Superior temporal gyrus (tissue), 1 donor: Measurements from ENCODE around the gene MAN2A1.
"Not testable (repeated sequence)": the region's sequence is repeated elsewhere in the genome, so short reads cannot be mapped to it uniquely, and the experiment has no call there.

Source experiments
- DNase-seq: peaks from one replicate; pipeline ENCODE4 v3.0.0-alpha.2; 2016; ENCODE audit errors: extremely low spot score

The MAN2A1 gene

DNA sequence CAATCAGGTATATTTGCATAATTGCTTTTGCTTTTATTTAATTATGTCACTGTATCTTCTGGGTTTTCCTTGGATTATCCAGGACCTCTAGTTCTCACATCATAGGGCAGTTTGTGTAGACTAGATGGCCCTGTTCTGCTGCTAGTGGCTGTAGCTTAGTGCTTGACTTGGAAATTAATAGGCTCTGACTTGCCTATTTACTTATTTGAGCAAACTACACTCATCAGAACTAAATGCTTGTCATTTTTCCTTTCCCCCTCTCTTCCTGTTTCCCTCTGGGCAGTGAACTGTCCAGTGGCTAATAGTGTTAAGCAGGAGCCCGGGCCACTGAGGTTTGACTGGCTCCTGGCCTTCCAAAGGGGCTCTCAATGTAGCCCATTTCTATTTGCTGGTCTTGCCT, 135.7 kb downstream of the MAN2A1 start:
- DNase-seq: no peak

DNA sequence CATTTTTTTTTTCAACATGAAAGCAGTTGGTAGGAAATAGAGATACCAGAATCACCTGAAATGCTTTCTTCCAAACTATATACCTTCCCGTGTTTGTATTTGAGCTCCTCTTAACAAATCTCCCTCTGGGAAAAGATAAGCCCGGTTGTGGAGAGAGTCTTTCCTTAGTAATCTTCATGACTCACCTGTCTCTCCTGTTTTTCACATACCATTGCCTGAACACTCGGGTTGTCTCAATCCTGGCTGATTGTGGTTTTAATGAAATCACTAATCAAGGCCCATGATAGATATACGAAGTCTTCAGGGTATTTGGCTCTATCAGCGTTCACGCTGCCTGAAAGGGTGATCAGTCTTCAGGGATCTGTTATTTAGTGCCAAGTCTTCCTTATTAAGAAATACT, 136.7 kb downstream of the MAN2A1 start:
- DNase-seq: no peak

DNA sequence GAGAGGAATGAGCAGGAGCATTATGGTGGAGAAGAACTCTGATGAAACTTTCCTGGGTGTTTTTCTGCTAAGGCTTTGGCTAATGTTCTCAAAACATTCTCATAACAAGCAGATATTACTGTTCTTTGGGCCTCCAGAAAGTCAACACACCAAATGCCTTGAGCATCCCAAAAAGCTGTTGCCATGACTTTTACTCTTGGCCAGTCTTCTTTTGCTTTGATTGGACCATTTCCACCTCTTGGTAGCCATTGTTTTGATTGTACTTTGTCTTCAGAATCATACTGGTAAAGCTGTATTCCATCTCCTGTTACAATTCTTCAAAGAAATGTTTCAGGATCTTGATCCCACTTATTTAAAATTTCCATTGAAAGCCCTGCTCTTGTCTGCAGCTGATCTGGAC, 139.6 kb downstream of the MAN2A1 start:
- DNase-seq: no peak

DNA sequence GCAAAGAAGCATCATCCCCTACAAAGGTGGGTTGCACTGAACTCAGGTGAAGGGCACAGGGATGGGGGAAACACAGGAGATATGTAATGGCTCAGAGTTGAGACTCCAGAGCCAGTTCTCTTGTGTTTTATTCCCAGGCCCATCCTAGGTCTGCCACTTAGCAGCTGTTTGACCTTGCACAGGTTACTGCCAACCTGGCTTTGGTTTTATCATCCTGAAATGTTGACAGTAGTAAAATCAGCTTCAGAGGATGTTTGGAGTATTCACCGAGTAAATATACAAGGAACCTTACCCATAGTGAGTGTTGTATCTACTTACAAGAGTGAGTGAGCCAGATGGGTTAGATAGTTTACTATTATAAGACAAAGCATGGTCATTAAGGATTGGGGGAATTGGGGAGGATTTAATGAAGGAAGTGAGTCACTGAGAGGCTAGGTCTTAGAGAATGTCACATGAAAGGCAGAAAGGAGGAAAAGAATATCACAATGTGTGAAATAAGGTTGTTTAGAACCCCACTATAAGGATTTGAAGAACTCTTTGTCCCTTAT, 141.3 kb downstream of the MAN2A1 start:
- no peak for DNase-seq

DNA sequence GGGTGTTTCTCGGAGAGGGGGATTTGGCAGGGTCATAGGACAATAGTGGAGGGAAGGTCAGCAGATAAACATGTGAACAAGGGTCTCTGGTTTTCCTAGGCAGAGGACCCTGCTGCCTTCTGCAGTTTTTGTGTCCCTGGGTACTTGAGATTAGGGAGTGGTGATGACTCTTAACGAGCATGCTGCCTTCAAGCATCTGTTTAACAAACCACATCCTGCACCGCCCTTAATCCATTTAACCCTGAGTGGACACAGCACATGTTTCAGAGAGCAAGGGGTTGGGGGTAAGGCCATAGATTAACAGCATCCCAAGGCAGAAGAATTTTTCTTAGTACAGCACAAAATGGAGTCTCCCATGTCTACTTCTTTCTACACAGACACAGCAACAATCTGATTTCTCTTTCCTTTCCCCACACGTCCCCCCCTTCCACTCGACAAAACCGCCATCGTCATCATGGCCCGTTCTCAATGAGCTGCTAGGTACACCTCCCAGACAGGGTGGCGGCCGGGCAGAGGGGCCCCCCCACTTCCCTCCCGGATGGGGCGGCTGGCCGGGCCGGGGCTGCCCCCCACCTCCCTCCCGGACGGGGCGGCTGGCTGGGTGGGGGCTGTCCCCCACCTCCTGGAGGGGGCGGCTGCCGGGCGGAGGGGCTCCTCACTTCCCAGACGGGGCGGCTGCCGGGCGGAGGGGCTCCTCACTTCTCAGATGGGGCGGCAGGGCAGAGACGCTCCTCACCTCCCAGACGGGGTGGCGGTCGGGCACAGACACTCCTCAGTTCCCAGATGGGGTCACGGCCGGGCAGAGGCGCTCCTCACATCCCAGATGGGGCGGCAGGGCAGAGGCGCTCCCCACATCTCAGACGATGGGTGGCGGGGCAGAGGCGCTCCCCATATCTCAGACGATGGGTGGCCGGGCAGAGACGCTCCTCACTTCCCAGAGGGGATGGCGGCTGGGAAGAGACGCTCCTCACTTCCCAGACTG, 142.8 kb downstream of the MAN2A1 start:
- DNase-seq: not testable (repeated sequence)

DNA sequence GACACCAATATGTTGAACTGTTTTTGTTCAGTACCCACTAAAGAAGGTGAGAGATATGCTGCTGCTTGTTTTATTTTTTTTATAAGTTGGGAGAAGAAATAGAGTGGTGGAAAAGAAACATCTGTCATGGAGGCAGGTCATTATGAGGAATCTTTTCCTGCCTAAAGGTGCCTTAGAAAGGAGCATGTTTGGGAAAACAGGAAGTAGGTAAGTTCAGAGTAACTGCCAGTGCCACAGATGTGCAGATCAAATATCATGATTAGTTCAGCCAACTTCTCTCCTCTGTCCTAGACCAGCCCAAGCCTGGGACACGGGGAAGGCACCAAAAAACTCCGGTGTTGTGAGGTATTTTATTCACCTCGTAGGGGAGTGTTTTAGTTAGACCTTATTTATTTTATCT, 144.2 kb downstream of the MAN2A1 start:
- DNase-seq: no peak

DNA sequence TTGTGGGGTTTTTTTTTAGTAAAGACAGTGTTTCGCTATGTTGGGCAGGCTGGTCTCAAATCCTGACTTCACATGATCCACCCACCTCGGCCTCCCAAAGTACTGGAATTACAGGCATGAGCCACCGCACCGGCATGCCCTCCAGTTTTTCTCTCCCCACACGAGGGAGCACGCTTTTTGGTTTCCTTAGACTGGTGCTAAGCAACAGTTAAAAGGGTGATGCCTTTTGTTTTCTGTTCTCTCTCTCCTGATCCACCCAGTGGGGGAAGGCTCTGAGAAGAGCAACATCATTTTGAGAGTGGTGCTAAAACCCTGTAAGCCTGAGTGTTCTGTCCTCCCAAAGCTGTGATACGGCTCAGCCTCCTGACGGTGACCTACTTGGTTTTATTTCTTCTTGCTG, 146.6 kb downstream of the MAN2A1 start:
- DNase-seq: no peak

DNA sequence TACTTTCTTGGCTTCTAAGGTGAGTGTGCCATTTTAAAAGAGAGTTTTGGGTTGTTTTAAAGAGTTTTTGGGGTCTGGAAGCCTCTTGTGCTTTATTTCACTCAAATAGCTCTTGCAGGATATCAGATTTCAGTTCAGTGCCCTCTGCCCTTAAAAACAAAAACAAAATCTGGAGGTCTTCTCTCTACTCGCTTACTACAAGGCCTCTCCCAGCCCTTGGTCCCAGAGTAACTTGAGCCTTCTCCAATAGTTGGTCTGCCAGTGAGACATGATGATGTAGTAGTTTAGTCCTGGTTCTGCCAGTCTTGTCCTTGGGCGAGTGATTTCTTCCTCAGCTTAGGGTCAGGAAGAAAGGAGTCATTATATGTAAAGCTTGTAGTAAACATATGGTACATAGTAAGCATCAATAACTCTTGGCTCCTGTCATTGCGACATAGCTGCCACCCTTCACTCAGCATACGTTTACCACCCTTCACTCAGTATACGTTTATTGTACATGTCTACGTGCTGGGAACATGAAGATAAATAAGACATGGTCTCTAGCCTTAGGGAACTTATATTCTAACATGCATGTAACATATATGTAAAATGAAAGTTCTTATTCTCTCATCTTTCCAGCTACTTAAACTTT, 147.6 kb downstream of the MAN2A1 start:
- no peak for DNase-seq

DNA sequence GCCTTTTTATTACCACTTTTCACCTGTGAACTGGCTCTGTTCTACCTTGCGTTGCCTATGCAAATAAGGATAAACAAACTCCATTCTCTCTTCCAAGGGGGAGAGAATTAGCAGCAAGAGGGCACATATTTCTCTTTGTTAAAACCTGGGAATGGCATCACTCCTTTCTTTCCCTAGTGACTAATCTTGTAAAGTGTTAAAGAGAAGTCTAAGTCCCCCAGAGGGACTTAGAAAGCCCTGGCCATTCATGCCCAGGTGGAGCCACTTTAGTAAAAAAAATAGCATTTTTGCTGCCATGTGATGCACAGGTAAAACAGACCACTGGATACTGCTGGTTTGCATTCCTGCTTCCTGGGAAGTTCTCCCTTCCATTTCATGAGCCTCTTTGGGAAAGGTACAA, 148.4 kb downstream of the MAN2A1 start:
- DNase-seq: no peak

DNA sequence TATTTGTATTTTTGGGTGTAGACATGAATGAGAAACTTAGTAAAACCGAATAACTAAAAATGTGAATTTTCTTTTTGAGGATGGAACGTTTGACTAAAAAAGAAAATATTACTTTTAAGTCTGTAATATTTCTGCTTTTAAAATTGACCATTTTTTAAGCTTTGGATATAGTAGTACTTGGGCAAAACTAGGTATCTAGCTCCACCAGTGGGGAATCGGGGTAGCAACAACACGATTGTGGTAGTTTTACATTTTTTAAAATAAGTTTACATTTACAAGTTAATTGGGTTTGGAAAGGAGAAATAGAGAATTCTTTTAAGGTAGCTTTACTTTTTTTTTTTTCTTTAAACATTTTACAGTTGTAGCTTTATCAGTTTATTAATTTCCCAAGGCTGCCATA, 154.4 kb downstream of the MAN2A1 start:
- DNase-seq: no peak

DNA sequence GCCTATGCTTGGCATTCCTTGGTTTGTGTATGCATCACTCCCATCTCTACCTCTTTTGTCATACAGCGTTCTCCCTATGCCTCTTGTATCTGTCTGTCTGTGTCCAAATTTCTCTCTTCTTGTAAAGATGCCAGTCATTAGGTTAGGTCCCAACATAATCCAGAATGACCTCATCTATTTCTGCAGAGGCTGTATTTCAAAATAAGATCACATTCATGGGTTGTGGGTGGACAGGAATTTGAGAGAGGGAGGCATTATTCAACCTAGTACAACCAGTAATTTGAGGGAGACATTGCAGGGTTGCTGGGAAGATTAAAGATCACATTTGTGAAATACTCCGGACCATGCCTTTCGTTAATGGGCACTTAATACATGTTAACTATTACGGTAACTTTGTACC, 155.0 kb downstream of the MAN2A1 start:
- DNase-seq: no peak

DNA sequence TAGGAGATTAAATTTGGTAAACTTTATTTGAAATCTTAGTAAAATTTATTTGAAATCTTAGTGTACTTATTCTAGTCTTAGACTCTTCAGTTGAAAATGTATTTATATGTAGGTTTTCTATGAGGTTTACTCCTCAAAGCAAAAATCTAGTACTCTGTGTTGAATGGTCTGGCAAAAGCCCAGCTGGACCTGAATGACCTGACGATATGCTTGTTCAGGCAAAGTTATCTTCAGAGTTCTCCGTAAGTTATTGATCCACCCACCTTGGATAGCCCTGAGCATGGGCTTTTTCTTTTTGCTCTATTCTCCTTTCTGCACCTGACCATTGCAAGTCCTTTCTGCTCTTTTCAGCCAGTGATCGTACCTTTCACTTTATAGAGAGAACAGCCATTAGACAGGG, 158.4 kb downstream of the MAN2A1 start:
- DNase-seq: no peak

DNA sequence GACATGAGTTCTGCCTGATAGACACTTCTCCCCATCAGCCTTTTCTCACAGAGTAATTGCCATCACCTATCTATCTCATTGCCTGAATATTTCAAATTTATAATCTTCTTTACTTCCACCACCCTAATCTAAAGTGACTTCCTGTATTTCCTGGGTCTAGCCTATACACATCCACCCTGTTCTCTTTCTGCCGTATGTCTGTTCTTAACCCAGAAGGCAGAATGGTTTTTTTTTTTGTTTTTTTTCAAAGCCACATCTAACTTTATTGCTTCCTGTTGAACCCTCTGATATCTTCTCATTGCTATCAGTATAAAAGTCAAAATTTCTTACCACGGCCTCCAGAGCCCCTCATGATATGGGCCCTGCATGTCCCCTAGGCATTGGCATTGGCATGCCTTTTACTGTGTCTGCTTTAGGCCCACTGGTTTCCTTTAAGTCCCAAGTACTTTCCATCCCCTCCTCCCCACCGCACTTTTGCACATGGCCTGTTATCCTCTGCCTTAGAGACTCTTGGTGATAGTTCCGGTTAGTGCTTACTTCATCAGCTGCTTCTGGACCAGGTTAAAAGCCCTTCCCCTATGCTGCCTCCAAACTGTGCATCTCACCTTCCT, 159.9 kb downstream of the MAN2A1 start:
- DNase-seq: no peak

DNA sequence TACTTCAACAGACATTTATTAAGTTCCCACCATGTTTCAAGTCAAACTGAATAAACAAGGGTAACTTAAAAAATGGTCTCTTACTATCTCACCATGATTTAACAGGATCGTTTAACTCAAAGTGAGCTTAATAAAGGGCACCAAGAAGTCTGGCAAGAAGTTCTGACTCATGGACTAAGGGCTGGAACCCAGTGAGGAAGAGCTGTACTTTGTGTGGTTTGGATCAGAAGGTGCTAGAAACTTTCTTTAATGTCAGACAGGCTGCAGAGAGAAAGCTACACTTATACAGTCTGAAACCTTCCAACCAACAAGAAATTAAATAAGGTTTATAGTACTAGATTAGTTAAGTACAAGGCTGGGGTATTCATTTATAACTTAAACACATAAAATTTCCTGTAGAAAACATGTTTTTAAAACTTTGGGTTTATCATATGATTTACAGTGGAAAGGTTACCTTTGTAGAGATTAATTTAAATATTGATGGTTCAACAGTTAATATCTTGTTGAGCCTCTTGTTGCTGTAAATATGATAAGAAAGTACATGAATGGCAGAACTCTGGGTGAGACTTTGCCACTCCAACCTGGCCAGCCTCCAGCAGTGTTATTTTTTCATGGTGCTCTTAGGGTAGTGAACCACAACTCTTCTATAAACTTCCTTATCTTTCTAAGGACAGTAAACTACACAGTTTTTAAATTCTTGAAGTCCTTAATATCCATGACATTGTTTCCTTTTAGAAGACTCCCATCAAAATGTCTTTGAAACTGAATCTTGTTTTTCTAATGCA, 162.8 kb downstream of the MAN2A1 start:
- DNase-seq: no peak

DNA sequence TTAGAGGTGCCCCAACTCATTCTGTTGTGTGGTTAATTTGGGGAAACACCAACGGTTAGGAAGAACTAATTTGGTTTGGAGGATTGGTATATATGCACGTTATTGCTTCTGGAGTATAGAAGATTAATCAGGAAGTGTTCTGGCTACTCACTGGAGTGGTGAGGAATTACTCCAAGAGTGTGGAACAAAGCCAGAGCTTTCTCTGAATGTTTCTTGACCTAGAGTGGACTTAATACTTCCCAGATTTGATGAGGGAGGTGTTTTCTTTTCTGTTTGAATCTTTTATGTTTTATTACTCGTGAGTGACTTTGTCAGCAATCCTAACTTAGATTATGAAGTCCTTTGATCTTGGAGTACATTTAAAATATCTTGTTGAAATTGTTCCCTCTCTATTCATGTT, 163.7 kb downstream of the MAN2A1 start:
- no peak for DNase-seq

DNA sequence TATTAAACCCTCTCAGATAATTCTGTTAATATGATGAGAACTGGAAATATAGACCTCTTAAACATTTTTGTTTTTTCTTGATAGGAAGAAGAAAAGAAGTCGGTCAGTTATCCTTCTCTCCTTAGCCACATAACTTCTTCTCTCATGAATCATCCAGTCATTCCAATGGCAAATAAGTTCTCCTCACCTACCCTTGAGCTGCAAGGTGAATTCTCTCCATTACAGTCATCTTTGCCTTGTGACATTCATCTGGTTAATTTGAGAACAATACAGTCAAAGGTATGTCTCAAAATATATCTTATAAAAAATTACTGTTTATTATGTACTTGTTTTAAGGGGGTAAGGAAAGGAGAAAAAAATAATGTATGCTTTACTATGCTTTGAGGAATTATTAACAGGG, 165.3 kb downstream of the MAN2A1 start:
- DNase-seq: no peak

DNA sequence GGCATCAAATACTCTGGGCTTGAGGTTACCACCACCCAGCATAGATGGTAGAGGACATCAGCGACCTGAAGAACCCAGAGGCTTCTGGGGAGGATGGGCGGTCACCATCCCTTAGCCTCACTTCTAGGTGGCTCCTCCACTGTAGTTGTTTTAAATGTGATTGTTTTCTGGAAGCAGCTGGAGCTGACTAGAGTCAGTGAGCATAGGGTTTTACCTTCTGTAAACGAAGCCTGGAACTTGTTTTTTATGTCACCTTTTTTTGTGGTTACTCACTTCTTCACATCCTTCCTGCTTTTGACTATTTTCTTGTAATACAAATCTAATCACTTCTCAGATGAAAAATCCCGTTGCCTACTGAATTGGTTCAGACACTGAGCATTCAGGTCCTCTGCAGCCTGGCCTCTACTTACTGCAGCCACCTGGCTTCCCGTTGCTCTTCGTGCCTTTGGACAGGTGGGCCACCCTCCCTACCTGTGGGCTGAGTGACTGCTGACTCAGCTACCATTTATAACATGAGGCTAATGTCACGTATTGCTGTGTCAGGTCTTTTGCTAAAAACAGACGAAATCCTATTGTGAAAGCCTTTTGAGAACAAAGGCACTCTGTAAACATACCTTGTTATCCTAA, 167.8 kb downstream of the MAN2A1 start:
- no peak for DNase-seq

DNA sequence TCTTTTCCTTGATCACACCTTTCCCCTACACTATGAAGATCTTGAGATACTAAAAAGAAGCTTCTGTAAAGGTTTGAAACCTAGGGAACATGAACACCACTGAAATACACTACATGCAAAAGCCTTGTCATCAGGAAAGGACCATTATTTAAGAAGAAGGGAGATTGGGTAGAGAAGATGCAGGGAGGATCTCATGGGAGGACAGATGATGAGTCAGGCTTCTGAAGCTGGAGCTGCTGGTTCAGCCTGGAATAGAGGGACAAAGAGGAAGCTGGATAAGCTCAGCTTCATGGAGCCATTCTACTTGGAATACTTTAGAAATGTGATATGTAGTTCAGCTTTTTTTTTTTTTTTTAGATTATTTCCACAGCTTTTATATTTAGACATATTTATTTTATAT, 169.8 kb downstream of the MAN2A1 start:
- DNase-seq: no peak

DNA sequence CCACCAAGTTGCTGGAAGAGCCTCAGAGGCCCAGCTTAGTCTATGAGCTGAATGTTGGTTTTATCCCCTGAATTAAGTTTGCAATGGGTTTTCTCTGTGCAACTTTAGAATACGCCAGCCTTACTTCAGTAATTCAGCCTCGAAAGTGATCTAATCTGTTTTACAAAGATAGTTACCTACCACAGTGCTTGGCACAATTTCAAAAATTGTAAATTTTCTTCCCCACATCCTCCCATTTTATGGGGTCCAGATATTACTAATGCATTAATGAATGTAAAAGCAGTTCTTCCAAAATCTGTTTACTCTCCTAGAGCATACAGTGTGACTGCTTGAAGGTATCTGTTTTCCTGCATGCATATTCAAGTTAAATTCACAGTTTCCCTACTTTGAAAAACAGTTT, 172.6 kb downstream of the MAN2A1 start:
- DNase-seq: no peak

DNA sequence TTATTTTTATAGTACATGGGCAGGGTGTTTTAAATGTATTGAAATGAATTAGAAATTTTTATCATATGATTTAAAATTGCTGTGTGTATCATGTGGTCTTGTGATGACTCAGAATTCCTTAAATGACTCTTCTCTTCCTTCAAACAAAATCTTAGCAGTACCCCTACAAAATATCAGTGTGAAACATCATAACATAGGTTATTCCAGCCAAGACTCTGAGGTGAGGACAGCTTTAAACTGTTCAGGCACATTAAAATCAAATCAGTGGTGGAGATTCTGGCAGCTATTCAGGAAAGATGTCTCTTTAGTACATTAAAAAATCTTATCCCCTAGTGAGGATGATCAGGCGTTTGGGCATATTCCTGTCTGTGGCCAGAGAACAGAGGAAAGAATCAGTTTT, 174.0 kb downstream of the MAN2A1 start:
- DNase-seq: no peak

DNA sequence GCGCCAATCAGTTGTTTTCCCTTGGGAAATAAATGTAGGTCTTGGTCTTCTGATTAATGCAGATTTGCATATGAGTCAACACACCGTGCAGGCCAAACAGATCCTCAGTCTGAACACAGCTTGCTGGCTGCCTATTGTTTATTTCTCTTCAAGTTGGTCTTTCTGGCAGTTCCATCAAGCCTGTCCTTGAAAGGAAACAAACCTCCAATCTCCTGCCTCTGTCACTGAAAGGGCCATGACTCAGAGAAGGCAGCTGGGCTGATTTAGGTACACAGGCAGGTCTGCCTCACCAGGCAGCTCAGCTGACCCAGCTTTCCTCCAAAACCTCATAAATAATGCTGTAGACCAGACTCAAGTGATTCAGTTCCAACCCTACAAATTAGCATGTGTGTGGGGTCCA, 175.9 kb downstream of the MAN2A1 start:
- DNase-seq: no peak
